ENCODE results near the gene PTPN9. TPM values are rescaled to one million over a fixed set of nuclear protein-coding genes. Genes with fewer than 3 reads are reported as not detected.

The PTPN9 gene
- 20.0 and 26.5 TPM in 2 replicates for total RNA-seq (2012; rRNA removed)
- 26.3 and 38.9 TPM in 2 replicates for polyA plus RNA-seq (2012; rRNA removed)
- polyA plus RNA-seq (2012; cell fraction: cytosol; rRNA removed) = 12.9 and 26.0 TPM in 2 replicates
- polyA plus RNA-seq (2012; cell fraction: nucleus; rRNA removed; ENCODE audit: low replicate concordance) = 19.8 and 20.1 TPM in 2 replicates
- Bru-seq, nascent RNA = percentile 75 among the genes with signal in this experiment
- percentile 80 among the genes with signal in this experiment for BruChase-seq, experiment 1, labeled RNA remaining after a 6-hour chase
- percentile 68 among the genes with signal in this experiment for BruChase-seq, experiment 2, labeled RNA remaining after a 2-hour chase
- long read RNA-seq, full-length matches to known transcripts = 53 of 71 reads
- long read RNA-seq, partial matches to known transcripts = 7 of 71 reads
- long read RNA-seq, other reads (novel, unspliced or antisense) = 11 of 71 reads

GRCh38 chr15:75578948-75579920 lies at the start of gene PTPN9:
Gene PTPN9 (minus strand): TSS chr15:75579315. CDS start chr15:75578776, 539 bp downstream.
- 0% methylated on average over 14 of the region's 78 CpGs; no CpG with 5 or more reads in 1 of the 2 experiments for WGBS, 2 experiments (ENCODE audit: extremely low coverage in 2 of 2, insufficient read length in 1 of 2)
- peak; percentile 82 for ATAC-seq (ENCODE audit: low read depth)
- peak within 1 kb of the TSS; percentile 95 for H3K9ac ChIP-seq (ENCODE audit: low read depth, low read length)
- H2AK9ac ChIP-seq (replicated peaks; ENCODE audit: low read depth, low read length, poor library complexity) = peak within 1 kb of the TSS; percentile 99
- H3K56ac ChIP-seq (ENCODE audit: extremely low read depth, insufficient read depth, low read length) = peak within 1 kb of the TSS; percentile 84
- no peaks in the 10 kb centered on the region for H3K36me3 ChIP-seq (ENCODE audit: control insufficient read depth, insufficient read depth, low read length)
- dilution Hi-C loops (cut with HindIII; ENCODE audit: low sequenced_read_pairs, unreplicated experiment) = no loop called here
- H3K9me1 ChIP-seq (ENCODE audit: insufficient read depth, low read length) = no peaks in the 10 kb centered on the region
- peak within 1 kb of the TSS; percentile 73 for H4K91ac ChIP-seq (ENCODE audit: insufficient read depth, low read depth, low read length)
- H2BK15ac ChIP-seq (ENCODE audit: low read depth, low read length) = peak within 1 kb of the TSS; percentile 9; the same call in 1 of the 3 replicates
- no TSS peak for BruUV-seq (replicated peaks)
- no peak within 1 kb of the TSS for H2BK20ac ChIP-seq (ENCODE audit: low read depth, low read length)
- ChIA-PET CTCF (interaction anchor here (0.6 to 1.2 kb wide), 4 partner anchors 14 to 415 kb away, joined by 3 to 5 read pairs (median 3); no protein-coding TSS in a partner anchor), POLR2A (ENCODE audit: unreplicated experiment) (interaction anchor here (0.6 kb wide), 1 partner anchor 13 kb away, joined by 3 read pairs; no protein-coding TSS in a partner anchor)
- H3K9me3 ChIP-seq (ENCODE audit: control insufficient read depth, insufficient read depth, low read length) = no peaks in the 10 kb centered on the region
- H2BK120ac ChIP-seq (ENCODE audit: low read depth, low read length) = peak within 1 kb of the TSS; percentile 63
- peaks cover under 1% of the 10 kb centered on the region; the same call in 1 of the 2 replicates for H3K4me1 ChIP-seq (ENCODE audit: control insufficient read depth, insufficient read depth, low read length)
- peak within 1 kb of the TSS; percentile 93 for H3K4ac ChIP-seq (ENCODE audit: low read depth, low read length)
- peak within 1 kb of the TSS; percentile 93 for H3K14ac ChIP-seq (replicated peaks; ENCODE audit: low read depth, low read length)
- intact Hi-C loops (cut with micrococcal nuclease) = loop anchor here (2.0 to 5.0 kb wide), 4 partner anchors 43 to 93 kb away; no protein-coding TSS in a partner anchor
- peak within 1 kb of the TSS; percentile 83 for H3K4me3 ChIP-seq (ENCODE audit: insufficient read depth, low read depth, low read length)
- peak within 1 kb of the TSS; percentile 96 for H3K4me2 ChIP-seq (ENCODE audit: low read depth, low read length)
- peak within 1 kb of the TSS; percentile 83 for H3K27ac ChIP-seq (ENCODE audit: insufficient read depth, low read length)
- no peaks in the 10 kb centered on the region for H3K27me3 ChIP-seq (ENCODE audit: control insufficient read depth, insufficient read depth, low read length)
- peaks cover 16% of the 10 kb centered on the region for H4K20me1 ChIP-seq (ENCODE audit: insufficient read depth, low read length)
- DNase-seq = peak; percentile 76
- H2BK5ac ChIP-seq (ENCODE audit: low read depth, low read length, poor library complexity, severe bottlenecking) = peak within 1 kb of the TSS; percentile 46
- H4K5ac ChIP-seq (ENCODE audit: low read depth, low read length) = peak within 1 kb of the TSS; percentile 66
- H4K8ac ChIP-seq (ENCODE audit: low read depth in 2 of 2, low read length in 2 of 2) = peak within 1 kb of the TSS; percentile 21 to 86
- peak within 1 kb of the TSS; percentile 96 for H3K23ac ChIP-seq (ENCODE audit: low read depth, low read length)
- in situ Hi-C loops (cut with MboI; ENCODE audit: low sequenced_read_pairs) = no loop called here
- H3K79me1 ChIP-seq (ENCODE audit: low read depth in 1 of 2, low read length in 2 of 2) = peaks cover 5 to 28% of the 10 kb centered on the region in 2 experiments; a peak in 3 of 4 replicates
- peak within 1 kb of the TSS; percentile 37; the same call in 1 of the 2 replicates for H2AK5ac ChIP-seq (ENCODE audit: low read depth, low read length)
- H2AFZ ChIP-seq (replicated peaks; ENCODE audit: low read length, poor library complexity) = peak within 1 kb of the TSS; percentile 88
- H3K18ac ChIP-seq (ENCODE audit: low read depth, low read length) = peak within 1 kb of the TSS; percentile 61
- TF ChIP-seq, protein P1, sequence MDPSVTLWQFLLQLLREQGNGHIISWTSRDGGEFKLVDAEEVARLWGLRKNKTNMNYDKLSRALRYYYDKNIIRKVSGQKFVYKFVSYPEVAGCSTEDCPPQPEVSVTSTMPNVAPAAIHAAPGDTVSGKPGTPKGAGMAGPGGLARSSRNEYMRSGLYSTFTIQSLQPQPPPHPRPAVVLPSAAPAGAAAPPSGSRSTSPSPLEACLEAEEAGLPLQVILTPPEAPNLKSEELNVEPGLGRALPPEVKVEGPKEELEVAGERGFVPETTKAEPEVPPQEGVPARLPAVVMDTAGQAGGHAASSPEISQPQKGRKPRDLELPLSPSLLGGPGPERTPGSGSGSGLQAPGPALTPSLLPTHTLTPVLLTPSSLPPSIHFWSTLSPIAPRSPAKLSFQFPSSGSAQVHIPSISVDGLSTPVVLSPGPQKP (IDR thresholded peaks at IDR 0.05; ENCODE audit: borderline replicate concordance, low read depth, low read length) = no peak
- 0 out of 2 replicates have a peak, but pooled peaks have one; percentile 6 for TF ChIP-seq RAD21 (IDR thresholded peaks at IDR 0.05; ENCODE audit: low read length)
- no peak for TF ChIP-seq BHLHE40 (IDR thresholded peaks at IDR 0.05; ENCODE audit: low read depth, low read length)
- TF ChIP-seq SMC3 (IDR thresholded peaks at IDR 0.05; ENCODE audit: low read depth, low read length) = peak; percentile 38
- TF ChIP-seq MAZ (IDR thresholded peaks at IDR 0.05; ENCODE audit: borderline replicate concordance, low read depth, low read length) = peak; percentile 92
- TF ChIP-seq POLR2A (IDR thresholded peaks at IDR 0.05; ENCODE audit: low read depth, low read length) = peak; percentile 65
- TF ChIP-seq CHD1 (IDR thresholded peaks at IDR 0.05; ENCODE audit: low read depth, low read length) = no peak
- TF ChIP-seq, protein P2, sequence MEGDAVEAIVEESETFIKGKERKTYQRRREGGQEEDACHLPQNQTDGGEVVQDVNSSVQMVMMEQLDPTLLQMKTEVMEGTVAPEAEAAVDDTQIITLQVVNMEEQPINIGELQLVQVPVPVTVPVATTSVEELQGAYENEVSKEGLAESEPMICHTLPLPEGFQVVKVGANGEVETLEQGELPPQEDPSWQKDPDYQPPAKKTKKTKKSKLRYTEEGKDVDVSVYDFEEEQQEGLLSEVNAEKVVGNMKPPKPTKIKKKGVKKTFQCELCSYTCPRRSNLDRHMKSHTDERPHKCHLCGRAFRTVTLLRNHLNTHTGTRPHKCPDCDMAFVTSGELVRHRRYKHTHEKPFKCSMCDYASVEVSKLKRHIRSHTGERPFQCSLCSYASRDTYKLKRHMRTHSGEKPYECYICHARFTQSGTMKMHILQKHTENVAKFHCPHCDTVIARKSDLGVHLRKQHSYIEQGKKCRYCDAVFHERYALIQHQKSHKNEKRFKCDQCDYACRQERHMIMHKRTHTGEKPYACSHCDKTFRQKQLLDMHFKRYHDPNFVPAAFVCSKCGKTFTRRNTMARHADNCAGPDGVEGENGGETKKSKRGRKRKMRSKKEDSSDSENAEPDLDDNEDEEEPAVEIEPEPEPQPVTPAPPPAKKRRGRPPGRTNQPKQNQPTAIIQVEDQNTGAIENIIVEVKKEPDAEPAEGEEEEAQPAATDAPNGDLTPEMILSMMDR (conservative IDR thresholded peaks at IDR 0.05; ENCODE audit: low read depth, low read length) = peak; percentile 40; the same call in 1 of the 2 replicates
- TF ChIP-seq FOS (IDR thresholded peaks at IDR 0.05; ENCODE audit: low read depth, low read length) = no peak
- peak; percentile 60; the same call in 1 of the 2 replicates for TF ChIP-seq MXI1 (IDR thresholded peaks at IDR 0.05; ENCODE audit: borderline replicate concordance, low read depth, low read length)
- no peak; the same call in 1 of the 2 replicates for TF ChIP-seq MAFK (IDR thresholded peaks at IDR 0.05; ENCODE audit: low read depth, low read length)
